H9 (cell line): Measurements from ENCODE around the gene RALY. TPM values are rescaled to one million over a fixed set of nuclear protein-coding genes. Genes with fewer than 3 reads are reported as not detected.

Source experiments
- DNase-seq: peaks from one replicate; pipeline ENCODE4 v3.0.0-alpha.2; 2017
- H2AFZ ChIP-seq: one replicate; pipeline ENCODE4 v1.6.1; 2013; ENCODE audit warnings: mild to moderate bottlenecking, low read length, control low read depth, moderate library complexity
- H2AK5ac ChIP-seq: 2 replicates; pipeline ENCODE4 v1.6.1; 2013; ENCODE audit warnings: low read length, control low read depth, mixed read lengths; ENCODE audit not compliant: insufficient read length
- H2BK120ac ChIP-seq: one replicate; pipeline ENCODE4 v1.6.1; 2013; ENCODE audit warnings: low read depth, mild to moderate bottlenecking, low read length, control low read depth, inconsistent platforms; ENCODE audit not compliant: poor library complexity, severe bottlenecking
- H2BK12ac ChIP-seq: 2 replicates; pipeline ENCODE4 v1.6.1; 2013; ENCODE audit warnings: low read length, control low read depth, mixed read lengths, low read depth; ENCODE audit not compliant: insufficient read length
- H2BK15ac ChIP-seq: 2 replicates; pipeline ENCODE4 v1.6.1; 2013; ENCODE audit warnings: low read depth, low read length, control low read depth
- H2BK20ac ChIP-seq: one replicate; pipeline ENCODE4 v1.6.1; 2013; ENCODE audit warnings: low read depth, mild to moderate bottlenecking, low read length, control low read depth, inconsistent platforms; ENCODE audit not compliant: poor library complexity, severe bottlenecking
- H2BK5ac ChIP-seq: 2 replicates; pipeline ENCODE4 v1.6.1; 2013; ENCODE audit warnings: low read length, control low read depth, mixed read lengths; ENCODE audit not compliant: insufficient read length
- H3K14ac ChIP-seq: 2 replicates; pipeline ENCODE4 v1.6.1; 2013; ENCODE audit warnings: low read length, control low read depth; ENCODE audit not compliant: insufficient read depth
- H3K18ac ChIP-seq: 2 replicates; pipeline ENCODE4 v1.6.1; 2013; ENCODE audit warnings: low read depth, mild to moderate bottlenecking, mixed read lengths, low read length, control low read depth; ENCODE audit not compliant: insufficient read length
- H3K23ac ChIP-seq: 2 replicates; pipeline ENCODE4 v1.6.1; 2013; ENCODE audit warnings: low read length, control low read depth, mixed read lengths, low read depth; ENCODE audit not compliant: insufficient read length
- H3K23me2 ChIP-seq: 2 replicates; pipeline ENCODE4 v1.6.1; 2013; ENCODE audit warnings: low read depth, mild to moderate bottlenecking, mixed read lengths, low read length, control low read depth; ENCODE audit not compliant: insufficient read length, poor library complexity, severe bottlenecking
- H3K27ac ChIP-seq: 2 replicates; pipeline ENCODE4 v1.5.1; 2013; ENCODE audit warnings: low read length, control low read depth, mixed read lengths, low read depth; ENCODE audit not compliant: insufficient read length
- H3K27me3 ChIP-seq: 2 replicates; pipeline ENCODE4 v1.6.1; 2013; ENCODE audit warnings: low read length, control low read depth, inconsistent platforms; ENCODE audit not compliant: insufficient read depth
- H3K4ac ChIP-seq: 2 replicates; pipeline ENCODE4 v1.6.1; 2013; ENCODE audit warnings: low read depth, mild to moderate bottlenecking, control low read depth, inconsistent platforms, low read length, moderate library complexity
- H3K4me1 ChIP-seq: 2 replicates; pipeline ENCODE4 v1.6.1; 2013; ENCODE audit warnings: low read length, control low read depth, inconsistent platforms; ENCODE audit not compliant: insufficient read depth
- H3K4me2 ChIP-seq: 2 replicates; pipeline ENCODE4 v1.6.1; 2013; ENCODE audit warnings: low read length, control low read depth, mixed read lengths; ENCODE audit not compliant: insufficient read length, insufficient read depth
- H3K56ac ChIP-seq: 2 replicates; pipeline ENCODE4 v1.6.1; 2013; ENCODE audit warnings: low read depth, mild to moderate bottlenecking, mixed read lengths, low read length, control low read depth; ENCODE audit not compliant: insufficient read length
- H3K79me1 ChIP-seq: 2 replicates; pipeline ENCODE4 v1.6.1; 2013; ENCODE audit warnings: low read depth, mild to moderate bottlenecking, moderate library complexity, low read length, control low read depth, inconsistent platforms; ENCODE audit not compliant: insufficient read depth, poor library complexity, severe bottlenecking
- H3K79me2 ChIP-seq: 2 replicates; pipeline ENCODE4 v1.6.1; 2013; ENCODE audit warnings: low read length, control low read depth, inconsistent platforms; ENCODE audit not compliant: insufficient read depth
- H3K9ac ChIP-seq: 2 replicates; pipeline ENCODE4 v1.6.1; 2013; ENCODE audit warnings: low read length, control low read depth, mixed read lengths; ENCODE audit not compliant: insufficient read length; ENCODE audit errors: extremely low read depth
- H3K9me3 ChIP-seq: one replicate; pipeline ENCODE4 v1.6.1; 2013; ENCODE audit warnings: low read depth, low read length, inconsistent platforms; ENCODE audit not compliant: control insufficient read depth
- H3T11ph ChIP-seq: one replicate; pipeline ENCODE4 v1.6.1; 2013; ENCODE audit warnings: mild to moderate bottlenecking, low read length, control low read depth, inconsistent platforms
- H4K20me1 ChIP-seq: one replicate; pipeline ENCODE4 v1.6.1; 2013; ENCODE audit not compliant: control insufficient read depth, insufficient read length, insufficient read depth
- H4K5ac ChIP-seq: 2 replicates; pipeline ENCODE4 v1.6.1; 2013; ENCODE audit warnings: low read depth, mild to moderate bottlenecking, mixed read lengths, low read length, control low read depth; ENCODE audit not compliant: insufficient read length
- H4K8ac ChIP-seq: replicated peaks from 2 replicates; pipeline ENCODE4 v1.6.1; 2013; ENCODE audit warnings: low read length, control low read depth, mixed read lengths, low read depth; ENCODE audit not compliant: insufficient read length
- H4K91ac ChIP-seq: 2 replicates; pipeline ENCODE4 v1.6.1; 2013; ENCODE audit warnings: low read depth, mild to moderate bottlenecking, moderate library complexity, mixed read lengths, low read length, control low read depth; ENCODE audit not compliant: insufficient read length
- H3K27ac Mint-ChIP-seq, 3 experiments: 2 replicates in 2 of 3; 3 replicates in 1 of 3; pipeline ENCODE4 v1.8.0; 2020 to 2021; ENCODE audit warnings: mixed read lengths in 3 of 3, mild to moderate bottlenecking in 1 of 3, moderate library complexity in 1 of 3
- H3K27me3 Mint-ChIP-seq: 2 replicates; pipeline ENCODE4 v1.8.0; 2021; ENCODE audit warnings: low read depth, mild to moderate bottlenecking, moderate library complexity, mixed read lengths
- H3K36me3 Mint-ChIP-seq, 3 experiments: 2 replicates in 2 of 3; 3 replicates in 1 of 3; pipeline ENCODE4 v1.8.0; 2020 to 2021; ENCODE audit warnings: low read depth in 3 of 3, mixed read lengths in 3 of 3; ENCODE audit not compliant: insufficient read depth in 1 of 3
- H3K4me1 Mint-ChIP-seq, 2 experiments: 2 replicates each; pipeline ENCODE4 v1.8.0; 2020; ENCODE audit warnings: mixed read lengths in 2 of 2
- H3K4me3 Mint-ChIP-seq, 2 experiments: 2 replicates in 1 of 2; 3 replicates in 1 of 2; pipeline ENCODE4 v1.8.0; 2020 to 2021; ENCODE audit warnings: mild to moderate bottlenecking in 2 of 2, mixed read lengths in 2 of 2, moderate library complexity in 1 of 2
- H3K9me3 Mint-ChIP-seq, 2 experiments: 2 replicates in 1 of 2; 3 replicates in 1 of 2; pipeline ENCODE4 v1.8.0; 2020; ENCODE audit warnings: mild to moderate bottlenecking in 2 of 2, mixed read lengths in 2 of 2, moderate library complexity in 1 of 2
- WGBS: extraction: QIAGEN DNeasy Blood & Tissue Kit; methylation state at CpG from one replicate; pipeline ENCODE4 v1.1.7; 2013; ENCODE audit warnings: missing lambda C conversion rate, low lambda C conversion rate, mixed read lengths; ENCODE audit not compliant: insufficient read length; ENCODE audit errors: extremely low coverage; 5-methylcytosine and 5-hydroxymethylcytosine counted together
- total RNA-seq: library from RNA; stranded (reverse); gene quantifications from 2 replicates; pipeline ENCODE4 v1.2.1, GENCODE V29; 2021
- TF ChIP-seq, protein P1 (sequence below): fragments of 200-600 bp; sonication (generic); conservative IDR thresholded peaks from 3 replicates; pipeline ENCODE4 v1.8.0; 2021; ENCODE audit warnings: antibody characterized with exemption, mild to moderate bottlenecking

RALY gene
- total RNA-seq, 1 experiment from 2014 or later: 199 TPM

- TF ChIP-seq, protein P1, sequence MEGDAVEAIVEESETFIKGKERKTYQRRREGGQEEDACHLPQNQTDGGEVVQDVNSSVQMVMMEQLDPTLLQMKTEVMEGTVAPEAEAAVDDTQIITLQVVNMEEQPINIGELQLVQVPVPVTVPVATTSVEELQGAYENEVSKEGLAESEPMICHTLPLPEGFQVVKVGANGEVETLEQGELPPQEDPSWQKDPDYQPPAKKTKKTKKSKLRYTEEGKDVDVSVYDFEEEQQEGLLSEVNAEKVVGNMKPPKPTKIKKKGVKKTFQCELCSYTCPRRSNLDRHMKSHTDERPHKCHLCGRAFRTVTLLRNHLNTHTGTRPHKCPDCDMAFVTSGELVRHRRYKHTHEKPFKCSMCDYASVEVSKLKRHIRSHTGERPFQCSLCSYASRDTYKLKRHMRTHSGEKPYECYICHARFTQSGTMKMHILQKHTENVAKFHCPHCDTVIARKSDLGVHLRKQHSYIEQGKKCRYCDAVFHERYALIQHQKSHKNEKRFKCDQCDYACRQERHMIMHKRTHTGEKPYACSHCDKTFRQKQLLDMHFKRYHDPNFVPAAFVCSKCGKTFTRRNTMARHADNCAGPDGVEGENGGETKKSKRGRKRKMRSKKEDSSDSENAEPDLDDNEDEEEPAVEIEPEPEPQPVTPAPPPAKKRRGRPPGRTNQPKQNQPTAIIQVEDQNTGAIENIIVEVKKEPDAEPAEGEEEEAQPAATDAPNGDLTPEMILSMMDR: no peak
- Histone ChIP-seq H2BK15ac (no peak overlapping the region), H3K9me3 (no peaks in the 10 kb centered on the region), H3K27me3 (no peaks in the 10 kb centered on the region), H4K5ac (no peak overlapping the region), H3K4me1 (peaks cover 12% of the 10 kb centered on the region; the same call in 1 of the 2 replicates), H3K14ac (no peak overlapping the region), H4K8ac (no peak overlapping the region), H3K23ac (no peak overlapping the region), H3K27ac (no peak overlapping the region), H3T11ph (no peak overlapping the region), H4K91ac (no peak overlapping the region), H3K79me2 (peaks cover 23% of the 10 kb centered on the region; the same call in 1 of the 2 replicates), H2AFZ (no peak overlapping the region), H3K4ac (no peak overlapping the region), H2BK20ac (no peak overlapping the region), H4K20me1 (no peaks in the 10 kb centered on the region), H3K56ac (no peak overlapping the region), H3K23me2 (no peaks in the 10 kb centered on the region), H3K18ac (no peak overlapping the region), H3K9ac (no peak overlapping the region), H3K79me1 (peaks cover 3% of the 10 kb centered on the region), H2AK5ac (no peak overlapping the region), H2BK12ac (no peak overlapping the region), H3K4me2 (no peak overlapping the region), H2BK120ac (no peak overlapping the region), H2BK5ac (no peak overlapping the region)
- no peak overlapping the region for H3K27ac Mint-ChIP-seq
- no peak for DNase-seq
- no CpG with 5 or more reads among the region's 2 CpGs for WGBS
- H3K36me3 Mint-ChIP-seq: no peaks in the 10 kb centered on the region; a peak in 1 of 7 replicates
- no peaks in the 10 kb centered on the region for H3K9me3 Mint-ChIP-seq
- H3K27me3 Mint-ChIP-seq: no peaks in the 10 kb centered on the region
- peaks cover 90 to 91% of the 10 kb centered on the region in 2 experiments for H3K4me1 Mint-ChIP-seq
- H3K4me3 Mint-ChIP-seq: no peak overlapping the region
Observed at GRCh38 chr20:34013554-34013953, 19.8 kb downstream of the RALY start.
